HEK293 (cell line): Measurements from ENCODE around the gene SF3B3.
"Not testable (repeated sequence)": the region's sequence is repeated elsewhere in the genome, so short reads cannot be mapped to it uniquely, and the experiment has no call there.

Experiments used
- CTCF ChIA-PET: fragments of 350-600 bp; formaldehyde crosslinking; extraction: SDS; loops from one replicate; lab custom pipeline; 2021; ENCODE audit warnings: antibody characterized with exemption; lab: Yijun Ruan, JAX
- POLR2A ChIA-PET: fragments of 300-600 bp; formaldehyde crosslinking; extraction: SDS; loops from one replicate; lab custom pipeline; 2020; ENCODE audit warnings: antibody characterized with exemption, inconsistent platforms; lab: Yijun Ruan, JAX
- H3K27ac ChIP-seq: fragments of 200-500 bp; sonication (Bioruptor generic); 2 replicates; pipeline ENCODE4 v1.5.1; 2014; ENCODE audit warnings: low read depth, low read length, control low read depth, inconsistent platforms; ENCODE audit errors: extremely low read depth
- H3K36me3 ChIP-seq, 2 experiments: fragments of 200-500 bp in 1 of 2; sonication (Bioruptor generic) in 1 of 2; 1 replicate in 1 of 2; 2 replicates in 1 of 2; pipeline ENCODE4 v1.5.1; 2014 to 2017; ENCODE audit warnings: inconsistent platforms in 2 of 2, low read length in 2 of 2; ENCODE audit not compliant: control insufficient read depth in 2 of 2, insufficient read depth in 1 of 2
- H3K4me1 ChIP-seq: fragments of 200-500 bp; sonication (Bioruptor generic); 2 replicates; pipeline ENCODE4 v1.5.1; 2014; ENCODE audit warnings: mild to moderate bottlenecking, low read length, inconsistent platforms; ENCODE audit not compliant: control insufficient read depth, insufficient read depth
- H3K4me3 ChIP-seq: 2 replicates; pipeline ENCODE4 v1.5.1; 2011; ENCODE audit warnings: low read depth, mild to moderate bottlenecking, control low read depth, low read length, moderate library complexity
- H3K9me3 ChIP-seq: fragments of 200-500 bp; sonication (Bioruptor generic); 2 replicates; pipeline ENCODE4 v1.5.1; 2014; ENCODE audit warnings: low read depth, low read length, inconsistent platforms; ENCODE audit not compliant: control insufficient read depth, insufficient read depth
- BCL11B ChIP-seq: fragments of 450-650 bp; formaldehyde crosslinking; IDR thresholded peaks from 2 replicates; pipeline ENCODE4 v1.5.1; 2016; ENCODE audit warnings: low read depth, missing biosample characterization, missing genetic modification characterization
- FEZF1 ChIP-seq: fragments of 450-650 bp; formaldehyde crosslinking; IDR thresholded peaks from 2 replicates; pipeline ENCODE4 v1.5.1; 2016; ENCODE audit warnings: missing biosample characterization, missing genetic modification characterization
- GLIS1 ChIP-seq: fragments of 450-650 bp; formaldehyde crosslinking; IDR thresholded peaks from 2 replicates; pipeline ENCODE4 v1.5.1; 2016; ENCODE audit warnings: missing biosample characterization, missing genetic modification characterization
- KLF1 ChIP-seq: fragments of 450-650 bp; formaldehyde crosslinking; IDR thresholded peaks from 2 replicates; pipeline ENCODE4 v1.5.1; 2016; ENCODE audit warnings: missing biosample characterization, missing genetic modification characterization
- KLF10 ChIP-seq: fragments of 450-650 bp; IDR thresholded peaks from 2 replicates; pipeline ENCODE4 v1.5.1; 2018; ENCODE audit warnings: missing biosample characterization, mild to moderate bottlenecking, missing genetic modification characterization
- KLF9 ChIP-seq: fragments of 450-650 bp; formaldehyde crosslinking; IDR thresholded peaks from 2 replicates; pipeline ENCODE4 v1.5.1; 2016; ENCODE audit warnings: missing biosample characterization, missing genetic modification characterization, low read depth
- PRDM10 ChIP-seq: fragments of 450-650 bp; formaldehyde crosslinking; IDR thresholded peaks from 2 replicates; pipeline ENCODE4 v1.5.1; 2016; ENCODE audit warnings: missing biosample characterization, missing genetic modification characterization
- TRIM28 ChIP-seq: IDR thresholded peaks from 2 replicates; pipeline ENCODE4 v1.6.1; 2011; ENCODE audit warnings: low read length, control low read depth, borderline replicate concordance
- ZBTB17 ChIP-seq: fragments of 450-650 bp; formaldehyde crosslinking; IDR thresholded peaks from 2 replicates; pipeline ENCODE4 v1.5.1; 2016; ENCODE audit warnings: missing biosample characterization, missing genetic modification characterization
- ZBTB20 ChIP-seq: fragments of 450-650 bp; formaldehyde crosslinking; IDR thresholded peaks from 2 replicates; pipeline ENCODE4 v1.5.1; 2016; ENCODE audit warnings: missing biosample characterization, missing genetic modification characterization
- ZBTB26 ChIP-seq: fragments of 450-650 bp; formaldehyde crosslinking; optimal IDR thresholded peaks from 2 replicates; pipeline ENCODE3; 2016; ENCODE audit warnings: missing biosample characterization, mild to moderate bottlenecking, missing genetic modification characterization
- ZFP3 ChIP-seq: fragments of 450-650 bp; formaldehyde crosslinking; IDR thresholded peaks from 2 replicates; pipeline ENCODE4 v1.5.1; 2016; ENCODE audit warnings: low read depth, missing biosample characterization, missing genetic modification characterization
- ZNF133 ChIP-seq: fragments of 450-650 bp; formaldehyde crosslinking; IDR thresholded peaks from 2 replicates; pipeline ENCODE4 v1.5.1; 2016; ENCODE audit warnings: missing biosample characterization, missing genetic modification characterization
- ZNF155 ChIP-seq: fragments of 450-650 bp; formaldehyde crosslinking; IDR thresholded peaks from 2 replicates; pipeline ENCODE4 v1.5.1; 2016; ENCODE audit warnings: missing biosample characterization, missing genetic modification characterization
- ZNF184 ChIP-seq: fragments of 450-650 bp; IDR thresholded peaks from 2 replicates; pipeline ENCODE4 v1.5.1; 2018; ENCODE audit warnings: missing biosample characterization, mild to moderate bottlenecking, missing genetic modification characterization
- ZNF26 ChIP-seq: fragments of 450-650 bp; formaldehyde crosslinking; IDR thresholded peaks from 2 replicates; pipeline ENCODE4 v1.5.1; 2016; ENCODE audit warnings: missing biosample characterization, missing genetic modification characterization
- ZNF362 ChIP-seq: fragments of 450-650 bp; formaldehyde crosslinking; IDR thresholded peaks from 2 replicates; pipeline ENCODE4 v1.5.1; 2016; ENCODE audit warnings: missing biosample characterization, missing genetic modification characterization
- ZNF423 ChIP-seq: fragments of 450-650 bp; formaldehyde crosslinking; IDR thresholded peaks from 2 replicates; pipeline ENCODE4 v1.5.1; 2016; ENCODE audit warnings: missing biosample characterization, missing genetic modification characterization
- ZNF521 ChIP-seq: fragments of 450-650 bp; formaldehyde crosslinking; IDR thresholded peaks from 2 replicates; pipeline ENCODE4 v1.5.1; 2017; ENCODE audit warnings: missing biosample characterization, mild to moderate bottlenecking, missing genetic modification characterization
- ZNF600 ChIP-seq: fragments of 450-650 bp; formaldehyde crosslinking; IDR thresholded peaks from 2 replicates; pipeline ENCODE4 v1.5.1; 2016; ENCODE audit warnings: missing biosample characterization, missing genetic modification characterization
- ZSCAN4 ChIP-seq: fragments of 450-650 bp; formaldehyde crosslinking; IDR thresholded peaks from 2 replicates; pipeline ENCODE4 v1.5.1; 2017; ENCODE audit warnings: missing biosample characterization, missing genetic modification characterization

The SF3B3 gene

GRCh38 chr16:70524399-70524825 is 796 bp downstream of the SF3B3 start:
- CTCF ChIA-PET = interaction anchor here (0.6 to 0.8 kb wide), 3 partner anchors 53 to 143 kb away, joined by 3 to 4 read pairs (median 4); no protein-coding TSS in a partner anchor
- peaks cover 12% of the 10 kb centered on the region for H3K4me1 ChIP-seq
- peak overlapping the region; percentile 91 for H3K4me3 ChIP-seq
- H3K36me3 ChIP-seq = peaks cover 12 to 44% of the 10 kb centered on the region in 2 experiments
- peak overlapping the region; percentile 99 for H3K27ac ChIP-seq
- H3K9me3 ChIP-seq = not testable (repeated sequence)
- POLR2A ChIA-PET = interaction anchor here (0.6 to 5.9 kb wide), 6 partner anchors 9 to 235 kb away, joined by 3 to 42 read pairs (median 4); partner anchors contain the start of gene AARS1
- TF ChIP-seq ZBTB20 (tag by site-specific recombination) (peak; percentile 30; the same call in 1 of the 2 replicates), GLIS1 (tag by site-specific recombination) (0 out of 2 replicates have a peak, but pooled peaks have one; percentile 4), ZFP3 (0 out of 2 replicates have a peak, but pooled peaks have one; percentile 9), ZNF362 (tag by site-specific recombination) (0 out of 2 replicates have a peak, but pooled peaks have one; percentile 29)
- TF ChIP-seq, all 188 proteins: peak for 4; not testable (repeated sequence) for 184

- Histone ChIP-seq H3K36me3 (peaks cover 26 to 59% of the 10 kb centered on the region in 2 experiments), H3K27ac (no peak overlapping the region), H3K4me3 (peak overlapping the region; percentile 1), H3K9me3 (no peaks in the 10 kb centered on the region), H3K4me1 (peaks cover 12% of the 10 kb centered on the region)
- TF ChIP-seq ZBTB26 (tag by site-specific recombination) (no peak), KLF1 (tag by site-specific recombination) (peak; percentile 36; the same call in 1 of the 2 replicates), ZNF155 (tag by site-specific recombination) (no peak), KLF10 (no peak), ZSCAN4 (tag by site-specific recombination) (no peak), ZNF600 (tag by site-specific recombination) (0 out of 2 replicates have a peak, but pooled peaks have one; percentile 16), TRIM28 (no peak), KLF9 (tag by site-specific recombination) (peak; percentile 25; the same call in 1 of the 2 replicates)
- CTCF ChIA-PET = interaction anchor here (0.6 kb wide), 1 partner anchor 32 kb away, joined by 3 read pairs; no protein-coding TSS in a partner anchor
- POLR2A ChIA-PET = interaction anchor here (1.3 to 5.9 kb wide), 2 partner anchors 146 to 274 kb away, joined by 4 to 42 read pairs; no protein-coding TSS in a partner anchor
Observed at GRCh38 chr16:70526403-70526802, 2.8 kb downstream of the SF3B3 start.

GRCh38 chr16:70527315-70527996 is 3.8 kb downstream of the SF3B3 start:
- no peak overlapping the region for H3K27ac ChIP-seq
- peaks cover 8% of the 10 kb centered on the region for H3K4me1 ChIP-seq
- CTCF ChIA-PET = interaction anchor here (0.7 to 1.5 kb wide), 2 partner anchors 30 to 732 kb away, joined by 3 to 8 read pairs; no protein-coding TSS in a partner anchor
- H3K36me3 ChIP-seq = peaks cover 36 to 70% of the 10 kb centered on the region in 2 experiments
- no peak overlapping the region for H3K4me3 ChIP-seq
- no peaks in the 10 kb centered on the region for H3K9me3 ChIP-seq
- POLR2A ChIA-PET = interaction anchor here (0.7 kb wide), 1 partner anchor 131 kb away, joined by 3 read pairs; no protein-coding TSS in a partner anchor
- TF ChIP-seq ZBTB17 (peak; percentile 22; the same call in 1 of the 2 replicates), ZNF26 (tag by site-specific recombination) (no peak), ZNF184 (tag by site-specific recombination) (no peak), FEZF1 (tag by site-specific recombination) (no peak), BCL11B (no peak), PRDM10 (peak; percentile 81), ZNF133 (no peak), ZNF521 (tag by site-specific recombination) (no peak), ZNF423 (tag by site-specific recombination) (no peak)
